Astrocyte (in vitro differentiated cells and primary cell): Measurements from ENCODE around the gene NDFIP1.

Experiments
- CTCF ChIP-seq: IDR thresholded peaks from 2 replicates; pipeline ENCODE4 v1.5.1; 2011; ENCODE audit warnings: low read depth, mild to moderate bottlenecking, inconsistent platforms, low read length, moderate library complexity; ENCODE audit not compliant: insufficient read depth
- EZH2 ChIP-seq: IDR thresholded peaks from 2 replicates; pipeline ENCODE4 v1.6.1; 2012; ENCODE audit warnings: mild to moderate bottlenecking, low read length, inconsistent platforms; ENCODE audit not compliant: insufficient read depth

GRCh38 chr5:142164315-142164714, 55.7 kb downstream of the NDFIP1 start:
- TF ChIP-seq CTCF (no peak), EZH2 (no peak)
